GM18498 (cell line): ENCODE data around the gene TPCN2.
"Not testable (repeated sequence)": the region's sequence is repeated elsewhere in the genome, so short reads cannot be mapped to it uniquely, and the experiment has no call there.

Source experiments
- ATAC-seq: cut with Tn5 transposase; IDR thresholded peaks from one replicate; pipeline ENCODE4 v1.9.1; 2021; ENCODE audit warnings: mild to moderate bottlenecking, moderate library complexity; ENCODE audit not compliant: unreplicated experiment

The TPCN2 gene

GRCh38 chr11:69123593-69124545, 75.1 kb downstream of the TPCN2 start:
- no peak for ATAC-seq

- ATAC-seq, result no peak
Measured at GRCh38 chr11:69125861-69126260, 77.1 kb downstream of the TPCN2 start.

GRCh38 chr11:69126286-69126685, 77.6 kb downstream of the TPCN2 start:
- no peak for ATAC-seq

GRCh38 chr11:69127081-69127850, 78.5 kb downstream of the TPCN2 start:
- ATAC-seq, result no peak

- ATAC-seq, result no peak
Measured at GRCh38 chr11:69127884-69128283, 79.2 kb downstream of the TPCN2 start.

- no peak for ATAC-seq
Measured at GRCh38 chr11:69129053-69129452, 80.3 kb downstream of the TPCN2 start.

- no peak for ATAC-seq
Measured at GRCh38 chr11:69129647-69130046, 80.9 kb downstream of the TPCN2 start.

GRCh38 chr11:69130654-69131053, 81.9 kb downstream of the TPCN2 start:
- no peak for ATAC-seq

GRCh38 chr11:69131121-69131566, 82.4 kb downstream of the TPCN2 start:
- no peak for ATAC-seq

- no peak for ATAC-seq
Measured at GRCh38 chr11:69131644-69132300, 83.0 kb downstream of the TPCN2 start.

GRCh38 chr11:69132301-69132670, 83.6 kb downstream of the TPCN2 start:
- ATAC-seq, result no peak

GRCh38 chr11:69133251-69133650, 84.5 kb downstream of the TPCN2 start:
- no peak for ATAC-seq

- not testable (repeated sequence) for ATAC-seq
Measured at GRCh38 chr11:69134182-69134581, 85.5 kb downstream of the TPCN2 start.

GRCh38 chr11:69134957-69135356, 86.2 kb downstream of the TPCN2 start:
- ATAC-seq, result no peak

- no peak for ATAC-seq
Measured at GRCh38 chr11:69135420-69136363, 87.0 kb downstream of the TPCN2 start.

GRCh38 chr11:69136471-69136870, 87.7 kb downstream of the TPCN2 start:
- ATAC-seq, result no peak

GRCh38 chr11:69137151-69137844, 88.6 kb downstream of the TPCN2 start:
- no peak for ATAC-seq

GRCh38 chr11:69138265-69138664, 89.5 kb downstream of the TPCN2 start:
- ATAC-seq, result no peak

- not testable (repeated sequence) for ATAC-seq
Measured at GRCh38 chr11:69140161-69140560, 91.4 kb downstream of the TPCN2 start.

GRCh38 chr11:69140635-69141034, 91.9 kb downstream of the TPCN2 start:
- no peak for ATAC-seq
